Caco-2 (cell line): Measurements from ENCODE around the gene RNF121. TPM values are rescaled to one million over a fixed set of nuclear protein-coding genes. Genes with fewer than 3 reads are reported as not detected.
"Not testable (repeated sequence)": the region's sequence is repeated elsewhere in the genome, so short reads cannot be mapped to it uniquely, and the experiment has no call there.

Source experiments
- BruUV-seq: library from RNA; stranded (reverse); fragments of 400-500 nt; replicated peaks from 2 replicates; lab custom pipeline; 2021; lab: Mats Ljungman, UMichigan
- CTCF ChIA-PET: fragments of 300-600 bp; sonication (Branson Sonifier 250); formaldehyde crosslinking; loops from one replicate; lab custom pipeline; 2022; ENCODE audit warnings: antibody characterized with exemption; lab: Charles Lee
- POLR2A ChIA-PET: fragments of 300-600 bp; sonication (Branson Sonifier 250); formaldehyde crosslinking; loops from one replicate; lab custom pipeline; 2022; ENCODE audit warnings: antibody characterized with exemption; lab: Charles Lee
- DNase-seq, 2 experiments: peaks; one replicate each; pipeline versions ENCODE4 v3.0.0 to v3.0.0-alpha.2; 2020 to 2022
- H3K27me3 ChIP-seq: replicated peaks from 2 replicates; pipeline ENCODE4 v1.6.0; 2011; ENCODE audit warnings: low read length; ENCODE audit not compliant: control insufficient read depth, insufficient read depth
- H3K36me3 ChIP-seq: 2 replicates; pipeline ENCODE4 v1.5.1; 2011; ENCODE audit warnings: low read length; ENCODE audit not compliant: control insufficient read depth, insufficient read depth
- H3K4me1 ChIP-seq: fragments of 250-450 bp; sonication (Bioruptor Pico); 2 replicates; pipeline ENCODE4 v1.5.1; 2020; ENCODE audit warnings: mild to moderate bottlenecking
- H3K4me3 ChIP-seq: 2 replicates; pipeline ENCODE4 v1.5.1; 2011; ENCODE audit warnings: low read depth, mild to moderate bottlenecking, control low read depth, low read length
- H3K9me3 ChIP-seq: fragments of 250-450 bp; sonication (Bioruptor Pico); 2 replicates; pipeline ENCODE4 v1.5.1; 2020; ENCODE audit warnings: mild to moderate bottlenecking, moderate library complexity
- H3K27ac Mint-ChIP-seq: one replicate; pipeline ENCODE4 v1.8.0; 2022; ENCODE audit warnings: mixed read lengths; ENCODE audit not compliant: unreplicated experiment
- H3K27me3 Mint-ChIP-seq: one replicate; pipeline ENCODE4 v1.8.0; 2022; ENCODE audit warnings: mixed read lengths; ENCODE audit not compliant: insufficient read depth, unreplicated experiment
- H3K36me3 Mint-ChIP-seq: one replicate; pipeline ENCODE4 v1.8.0; 2022; ENCODE audit warnings: mild to moderate bottlenecking, mixed read lengths; ENCODE audit not compliant: insufficient read depth, unreplicated experiment
- H3K4me1 Mint-ChIP-seq: one replicate; pipeline ENCODE4 v1.8.0; 2022; ENCODE audit warnings: low read depth, mixed read lengths; ENCODE audit not compliant: unreplicated experiment
- H3K4me3 Mint-ChIP-seq: one replicate; pipeline ENCODE4 v1.8.0; 2022; ENCODE audit warnings: mild to moderate bottlenecking, moderate library complexity, mixed read lengths; ENCODE audit not compliant: unreplicated experiment
- H3K9me3 Mint-ChIP-seq: one replicate; pipeline ENCODE4 v1.8.0; 2022; ENCODE audit warnings: mixed read lengths; ENCODE audit not compliant: unreplicated experiment
- CTCF ChIP-seq, 2 experiments: fragments of 200-600 bp in 1 of 2; IDR thresholded peaks; 1 replicate in 1 of 2; 2 replicates in 1 of 2; pipeline versions ENCODE4 v1.5.1 to v1.8.0; 2011 to 2022; ENCODE audit warnings: antibody characterized with exemption in 1 of 2, control low read depth in 1 of 2, inconsistent platforms in 1 of 2, low read depth in 1 of 2, low read length in 1 of 2, mild to moderate bottlenecking in 1 of 2, moderate library complexity in 1 of 2; ENCODE audit not compliant: insufficient read depth in 1 of 2, severe bottlenecking in 1 of 2, unreplicated experiment in 1 of 2
- intact Hi-C: fragments of 100-400 bp; cut with micrococcal nuclease; formaldehyde crosslinking; loops from one replicate; pipeline ENCODE4 v1.10.0; 2022; ENCODE audit not compliant: unreplicated experiment
- total RNA-seq: library from RNA; stranded (reverse); gene quantifications from 2 replicates; pipeline ENCODE4 v1.2.3, GENCODE V29; 2022

The RNF121 gene
- total RNA-seq, 1 experiment from 2014 or later = 146 TPM

DNA sequence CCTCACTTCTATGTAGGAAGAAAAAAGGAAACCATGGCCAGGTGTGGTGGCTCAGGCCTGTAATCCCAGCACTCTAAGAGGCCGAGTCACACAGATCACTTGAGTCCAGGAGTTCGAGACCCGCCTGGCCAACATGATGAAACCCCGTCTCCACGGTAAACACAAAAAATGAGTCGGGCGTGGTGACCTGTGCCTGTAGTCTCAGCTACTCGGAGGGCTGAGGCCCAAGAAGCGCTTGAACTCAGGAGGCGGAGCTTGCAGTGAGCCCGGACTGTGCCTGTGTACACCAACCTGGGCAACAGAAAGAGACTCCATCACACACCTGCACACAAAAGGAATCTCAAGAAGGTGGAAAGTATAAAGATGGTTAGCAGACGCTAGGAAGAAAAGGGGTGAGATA is 32.9 kb upstream of the RNF121 start:
- ChIA-PET CTCF (no interaction called here), POLR2A (no interaction called here)
- intact Hi-C loops = no loop called here
- no peak overlapping the region for H3K27ac Mint-ChIP-seq
- no peaks in the 10 kb centered on the region for H3K9me3 ChIP-seq
- no TSS peak for BruUV-seq
- TF ChIP-seq CTCF (IDR thresholded peaks at IDR 0.05; ENCODE audit: insufficient read depth in 1 of 2, low read depth in 1 of 2, low read length in 1 of 2, severe bottlenecking in 1 of 2, unreplicated experiment in 1 of 2) = no peak
- no peaks in the 10 kb centered on the region for H3K36me3 ChIP-seq
- no peaks in the 10 kb centered on the region for H3K27me3 Mint-ChIP-seq
- no peaks in the 10 kb centered on the region for H3K36me3 Mint-ChIP-seq
- H3K4me1 ChIP-seq = no peaks in the 10 kb centered on the region
- no peaks in the 10 kb centered on the region for H3K27me3 ChIP-seq
- H3K9me3 Mint-ChIP-seq = peaks cover 16% of the 10 kb centered on the region
- no peak overlapping the region for H3K4me3 Mint-ChIP-seq
- no peak overlapping the region for H3K4me3 ChIP-seq
- no peak for DNase-seq
- peaks cover 4% of the 10 kb centered on the region for H3K4me1 Mint-ChIP-seq

DNA sequence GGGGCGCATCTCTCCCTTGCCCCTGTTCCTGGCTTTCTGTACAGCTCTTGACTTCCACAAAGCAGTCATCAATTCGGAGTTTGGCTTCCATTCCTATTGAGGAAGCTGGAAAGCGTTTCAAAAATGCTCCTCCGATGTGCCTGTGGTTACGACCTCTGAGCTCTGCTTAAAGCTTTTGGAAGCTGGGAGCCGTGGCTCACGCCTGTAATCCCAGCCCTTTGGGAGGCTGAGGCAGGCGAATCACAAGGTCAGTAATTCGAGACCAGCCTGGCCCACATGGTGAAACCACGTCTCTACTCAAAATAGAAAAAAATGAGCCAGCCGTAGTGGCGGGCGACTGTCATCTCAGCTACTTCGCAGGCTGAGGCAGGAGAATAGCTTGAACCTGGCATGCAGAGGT is 27.7 kb upstream of the RNF121 start:
- CTCF ChIA-PET, BruUV-seq, H3K4me1 Mint-ChIP-seq, H3K4me3 Mint-ChIP-seq, H3K9me3 ChIP-seq, H3K4me3 ChIP-seq, H3K9me3 Mint-ChIP-seq, H3K27ac Mint-ChIP-seq, intact Hi-C loops, DNase-seq, H3K27me3 Mint-ChIP-seq, POLR2A ChIA-PET, H3K36me3 Mint-ChIP-seq, H3K4me1 ChIP-seq, H3K36me3 ChIP-seq, H3K27me3 ChIP-seq: not testable (repeated sequence)

GRCh38 chr11:71908218-71908617 is 20.6 kb upstream of the RNF121 start:
- Mint-ChIP-seq H3K36me3 (peaks cover 13% of the 10 kb centered on the region), H3K9me3 (no peaks in the 10 kb centered on the region), H3K4me3 (no peak overlapping the region), H3K27ac (peak overlapping the region; percentile 78), H3K4me1 (peaks cover 29% of the 10 kb centered on the region), H3K27me3 (no peaks in the 10 kb centered on the region)
- no peak for TF ChIP-seq CTCF (IDR thresholded peaks at IDR 0.05; ENCODE audit: insufficient read depth in 1 of 2, low read depth in 1 of 2, low read length in 1 of 2, severe bottlenecking in 1 of 2, unreplicated experiment in 1 of 2)
- ChIA-PET POLR2A (no interaction called here), CTCF (interaction anchor here (0.6 kb wide), 1 partner anchor 108 kb away, joined by 3 read pairs; no protein-coding TSS in a partner anchor)
- no peak for DNase-seq
- peaks cover 3% of the 10 kb centered on the region; the same call in 1 of the 2 replicates for H3K36me3 ChIP-seq
- BruUV-seq = no TSS peak
- peaks cover 40% of the 10 kb centered on the region for H3K4me1 ChIP-seq
- intact Hi-C loops = no loop called here
- H3K27me3 ChIP-seq = no peaks in the 10 kb centered on the region
- no peak overlapping the region for H3K4me3 ChIP-seq
- no peaks in the 10 kb centered on the region for H3K9me3 ChIP-seq

DNA sequence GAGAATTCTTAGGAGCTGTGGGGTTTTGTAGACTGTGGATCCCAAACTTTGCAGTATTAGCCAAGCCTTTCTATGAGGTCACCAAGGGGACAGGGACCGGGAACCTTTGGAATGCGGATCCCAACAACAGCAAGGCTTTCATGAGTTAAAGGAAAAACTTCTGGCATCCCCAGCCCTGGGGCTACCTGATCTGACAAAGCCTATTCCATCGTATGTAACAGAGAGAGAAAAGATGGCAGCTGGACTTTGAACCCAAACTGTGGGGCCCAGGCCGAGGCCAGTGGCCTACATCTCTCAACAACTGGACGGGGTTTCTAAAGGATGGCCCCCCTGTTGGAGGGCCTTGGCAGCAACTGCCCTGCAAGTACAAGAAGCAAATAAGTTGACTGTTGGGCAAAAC is 18.1 kb upstream of the RNF121 start:
- H3K27me3 Mint-ChIP-seq, H3K9me3 ChIP-seq, POLR2A ChIA-PET, H3K36me3 ChIP-seq, H3K9me3 Mint-ChIP-seq, H3K4me3 ChIP-seq, H3K27me3 ChIP-seq, BruUV-seq: not testable (repeated sequence)
- Mint-ChIP-seq H3K27ac (peak overlapping the region; percentile 78), H3K36me3 (peaks cover 36% of the 10 kb centered on the region), H3K4me1 (peaks cover 29% of the 10 kb centered on the region), H3K4me3 (peak overlapping the region; percentile 44)
- H3K4me1 ChIP-seq = peaks cover 40% of the 10 kb centered on the region
- CTCF ChIA-PET = interaction anchor here (0.8 to 1.1 kb wide), 4 partner anchors 8 to 115 kb away, joined by 3 to 8 read pairs (median 4); partner anchors contain the start of genes RNF121 and XNDC1N
- intact Hi-C loops = loop anchor here (1.0 to 2.0 kb wide), 4 partner anchors 18 to 46 kb away; partner anchors contain the start of gene XNDC1N
- DNase-seq = peak; percentile 85 to 92
